GM21737 (cell line): ENCODE data around the gene NT5DC1.
A peak's percentile ranks its signal among the peaks of the same experiment; 100 is the strongest.

Experiments
- ATAC-seq: cut with Tn5 transposase; IDR thresholded peaks from one replicate; pipeline ENCODE4 v1.9.1; 2021; ENCODE audit warnings: mild to moderate bottlenecking, moderate library complexity; ENCODE audit not compliant: unreplicated experiment

The NT5DC1 gene

GRCh38 chr6:116100419-116101301 is at the start of gene NT5DC1:
NT5DC1 (plus strand) TSS chr6:116100853; CDS start chr6:116100931, 78 bp downstream.
- ATAC-seq, result peak; percentile 89

- ATAC-seq, result no peak
Measured at GRCh38 chr6:116051244-116051643, 49.4 kb upstream of the NT5DC1 start.

- ATAC-seq, result no peak
Measured at GRCh38 chr6:116055513-116055912, 45.1 kb upstream of the NT5DC1 start.

- no peak for ATAC-seq
Measured at GRCh38 chr6:116057766-116058165, 42.9 kb upstream of the NT5DC1 start.

- ATAC-seq, result no peak
Measured at GRCh38 chr6:116059713-116060571, 40.7 kb upstream of the NT5DC1 start.

- ATAC-seq, result peak; percentile 51
Measured at GRCh38 chr6:116060572-116061283, 39.9 kb upstream of the NT5DC1 start, which contains the start of gene FRK. FRK (minus strand) TSS chr6:116060891; CDS start chr6:116060311, 580 bp downstream.

- ATAC-seq, result no peak
Measured at GRCh38 chr6:116062496-116062895, 38.2 kb upstream of the NT5DC1 start.

- no peak for ATAC-seq
Measured at GRCh38 chr6:116064666-116065065, 36.0 kb upstream of the NT5DC1 start.

GRCh38 chr6:116066789-116067188 is 33.9 kb upstream of the NT5DC1 start:
- no peak for ATAC-seq

- no peak for ATAC-seq
Measured at GRCh38 chr6:116070101-116070500, 30.6 kb upstream of the NT5DC1 start.

GRCh38 chr6:116070616-116071389 is 29.9 kb upstream of the NT5DC1 start:
- ATAC-seq, result no peak

- no peak for ATAC-seq
Measured at GRCh38 chr6:116072368-116072767, 28.3 kb upstream of the NT5DC1 start.

GRCh38 chr6:116073765-116074440 is 26.8 kb upstream of the NT5DC1 start:
- ATAC-seq, result no peak

- no peak for ATAC-seq
Measured at GRCh38 chr6:116074732-116075390, 25.8 kb upstream of the NT5DC1 start.

GRCh38 chr6:116078522-116078921 is 22.1 kb upstream of the NT5DC1 start:
- no peak for ATAC-seq

GRCh38 chr6:116078945-116079344 is 21.7 kb upstream of the NT5DC1 start:
- ATAC-seq, result no peak

GRCh38 chr6:116083052-116083451 is 17.6 kb upstream of the NT5DC1 start:
- ATAC-seq, result no peak

GRCh38 chr6:116084284-116084683 is 16.4 kb upstream of the NT5DC1 start:
- no peak for ATAC-seq

GRCh38 chr6:116087437-116088027 is 13.1 kb upstream of the NT5DC1 start:
- peak; percentile 95 for ATAC-seq
